Fibroblast of lung (primary cell): ENCODE data around the gene LGALS7.

ENCODE experiments used
- CTCF ChIP-seq, 2 donors: IDR thresholded peaks in 1 of 2; conservative IDR thresholded peaks in 1 of 2; 1 replicate in 1 of 2; 2 replicates in 1 of 2; pipeline ENCODE4 v1.5.1; 2011 to 2012; ENCODE audit warnings: low read length in 2 of 2, control low read depth in 1 of 2, inconsistent platforms in 1 of 2, low read depth in 1 of 2, mild to moderate bottlenecking in 1 of 2
- EZH2 ChIP-seq: IDR thresholded peaks from 2 replicates; pipeline ENCODE4 v1.5.1; 2012; ENCODE audit warnings: low read length, control low read depth, mild to moderate bottlenecking; ENCODE audit errors: missing control alignments

DNA sequence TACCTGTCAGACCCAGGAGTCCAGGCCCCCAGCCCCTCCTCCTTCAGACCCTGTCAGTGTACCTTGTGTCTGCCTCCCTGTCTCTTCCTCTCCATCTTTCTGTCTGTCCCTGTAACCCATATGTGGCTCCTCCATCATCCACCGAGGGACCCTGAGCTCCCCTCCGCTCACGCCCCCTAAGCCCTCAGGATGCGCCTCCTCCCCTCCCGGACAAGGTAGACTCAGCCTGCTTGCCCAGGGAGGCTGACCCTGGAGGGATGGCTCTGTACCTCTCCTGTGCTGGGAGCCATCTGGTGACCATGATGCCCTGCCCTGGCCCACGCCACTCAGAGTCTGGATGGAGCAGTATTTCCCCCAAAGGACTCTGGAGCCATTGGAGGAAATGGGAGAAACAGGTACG lies 28.0 kb downstream of the LGALS7 start:
- TF ChIP-seq CTCF (conservative IDR thresholded peaks at IDR 0.05 in 1 of 2, IDR thresholded peaks at IDR 0.05 in 1 of 2; ENCODE audit: low read depth in 1 of 2, low read length in 2 of 2) (no peak), EZH2 (no peak)
